Measurements from ENCODE around the gene CENPM. TPM values are rescaled to one million over a fixed set of nuclear protein-coding genes. Genes with fewer than 3 reads are reported as not detected.

Gene CENPM
- total RNA-seq, 1 donor from 2014 or later: 13.3 TPM

- ChIA-PET POLR2A (interaction anchor here (0.6 to 14.7 kb wide), 10 partner anchors 9 to 228 kb away, joined by 3 to 1414 read pairs (median 5); partner anchors contain the start of genes CENPM, SNU13, SREBF2 and TNFRSF13C), CTCF (interaction anchor here (1.1 to 2.0 kb wide), 4 partner anchors 9 to 24 kb away, joined by 3 to 10 read pairs (median 8); no protein-coding TSS in a partner anchor)
- Mint-ChIP-seq H3K27ac (peak overlapping the region; percentile 47), H3K4me3 (peak overlapping the region; percentile 15), H3K36me3 (ENCODE audit: low read depth) (peaks cover 3% of the 10 kb centered on the region), H3K27me3 (peaks cover 10% of the 10 kb centered on the region), H3K9me3 (no peaks in the 10 kb centered on the region), H3K4me1 (peaks cover 77% of the 10 kb centered on the region)
- DNase-seq (no peak), ATAC-seq (ENCODE audit: low read depth) (no peak)
- no peak for TF ChIP-seq CTCF (IDR thresholded peaks at IDR 0.05)
- intact Hi-C loops (cut with micrococcal nuclease): no loop called here
Measured at GRCh38 chr22:41916745-41917358, 30.1 kb downstream of the CENPM start.

- ATAC-seq (ENCODE audit: low read depth): no peak
- no peak for DNase-seq
- Mint-ChIP-seq H3K36me3 (ENCODE audit: low read depth) (no peaks in the 10 kb centered on the region), H3K9me3 (no peaks in the 10 kb centered on the region), H3K4me1 (peaks cover 75% of the 10 kb centered on the region), H3K27ac (peak overlapping the region; percentile 74), H3K4me3 (peak overlapping the region; percentile 67), H3K27me3 (peaks cover 10% of the 10 kb centered on the region)
- TF ChIP-seq CTCF (IDR thresholded peaks at IDR 0.05): no peak
- CTCF ChIA-PET: interaction anchor here (1.1 to 2.0 kb wide), 4 partner anchors 10 to 25 kb away, joined by 3 to 10 read pairs (median 8); no protein-coding TSS in a partner anchor
- intact Hi-C loops (cut with micrococcal nuclease): no loop called here
- POLR2A ChIA-PET: interaction anchor here (0.6 to 14.7 kb wide), 12 partner anchors 10 to 227 kb away, joined by 3 to 1414 read pairs (median 4); partner anchors contain the start of genes CCDC134, CENPM, SNU13 and SREBF2
Measured at GRCh38 chr22:41915786-41916493, 31.0 kb downstream of the CENPM start.

GRCh38 chr22:41915035-41915785 is 31.7 kb downstream of the CENPM start, which contains the start of gene SHISA8:
Gene SHISA8 (minus strand): TSS chr22:41915074. CDS start chr22:41914667, 407 bp downstream.
- Mint-ChIP-seq H3K27me3 (peaks cover 10% of the 10 kb centered on the region), H3K36me3 (ENCODE audit: low read depth) (no peaks in the 10 kb centered on the region), H3K4me1 (peaks cover 70% of the 10 kb centered on the region), H3K9me3 (no peaks in the 10 kb centered on the region), H3K4me3 (peak within 1 kb of the TSS; percentile 67), H3K27ac (peak within 1 kb of the TSS; percentile 74)
- ATAC-seq (ENCODE audit: low read depth) (peak; percentile 19), DNase-seq (peak; percentile 66)
- CTCF ChIA-PET: interaction anchor here (1.7 to 2.0 kb wide), 2 partner anchors 10 to 26 kb away, joined by 8 to 10 read pairs; no protein-coding TSS in a partner anchor
- intact Hi-C loops (cut with micrococcal nuclease): no loop called here
- POLR2A ChIA-PET: interaction anchor here (0.9 to 14.7 kb wide), 7 partner anchors 11 to 115 kb away, joined by 3 to 1414 read pairs (median 7); partner anchors contain the start of genes CCDC134, SREBF2 and TNFRSF13C
- TF ChIP-seq CTCF (IDR thresholded peaks at IDR 0.05): no peak

DNA sequence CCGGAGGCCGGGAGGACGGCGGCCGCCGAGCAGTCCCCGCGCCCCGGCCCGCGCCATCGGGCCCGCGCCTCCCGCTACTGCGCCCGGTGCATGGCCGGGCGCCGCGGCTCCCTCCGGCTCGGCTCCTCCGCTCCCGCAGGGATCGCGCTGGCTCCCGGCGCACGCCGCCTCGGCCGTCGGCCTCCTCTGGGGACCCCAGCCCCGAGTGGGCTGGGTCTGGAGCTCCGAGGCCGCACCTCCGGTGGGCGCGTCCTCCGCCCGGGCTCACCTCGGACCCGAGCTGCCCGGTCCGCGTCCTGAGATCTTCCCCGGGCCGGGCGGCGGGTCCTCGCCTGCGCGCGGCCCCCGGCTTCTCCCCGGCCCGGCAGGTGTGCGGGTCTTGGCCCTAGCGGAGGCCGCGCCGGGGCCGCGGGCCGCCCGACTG is 32.3 kb downstream of the CENPM start:
- ATAC-seq (ENCODE audit: low read depth): no peak
- Mint-ChIP-seq H3K4me3 (no peak overlapping the region), H3K36me3 (ENCODE audit: low read depth) (no peaks in the 10 kb centered on the region), H3K27ac (no peak overlapping the region), H3K27me3 (peaks cover 10% of the 10 kb centered on the region), H3K9me3 (no peaks in the 10 kb centered on the region), H3K4me1 (peaks cover 65% of the 10 kb centered on the region)
- intact Hi-C loops (cut with micrococcal nuclease): no loop called here
- POLR2A ChIA-PET: interaction anchor here (0.6 to 11.7 kb wide), 4 partner anchors 11 to 116 kb away, joined by 3 to 173 read pairs (median 46); partner anchors contain the start of gene TNFRSF13C
- CTCF ChIA-PET: no interaction called here
- no peak for TF ChIP-seq CTCF (IDR thresholded peaks at IDR 0.05)
- no peak for DNase-seq

All from activated B cell treated with CpG ODN at 0.5 μM for 24 hours (primary cell).